Astrocyte of the cerebellum (primary cell): Measurements from ENCODE around the gene TRABD.

Experiments used
- DNase-seq: peaks from one replicate; pipeline ENCODE4 v3.0.0-alpha.2; 2011; ENCODE audit warnings: low read depth
- H3K4me3 ChIP-seq: 2 replicates; pipeline ENCODE4 v1.5.1; 2011; ENCODE audit warnings: mild to moderate bottlenecking, low read depth, low read length, moderate library complexity
- CTCF ChIP-seq: IDR thresholded peaks from 2 replicates; pipeline ENCODE4 v1.5.1; 2012; ENCODE audit warnings: low read length, low read depth, moderate library complexity, mild to moderate bottlenecking; ENCODE audit errors: missing control alignments
- in situ Hi-C: cut with HindIII; loops from 2 replicates; pipeline ENCODE4 v1.10.0; 2017; ENCODE audit warnings: low sequenced_read_pairs

The TRABD gene

GRCh38 chr22:50238755-50239154, 53.0 kb downstream of the TRABD start:
- TF ChIP-seq CTCF = no peak
- in situ Hi-C loops = no loop called here
- no peak for DNase-seq
- no peak overlapping the region for H3K4me3 ChIP-seq

- TF ChIP-seq CTCF = no peak
- in situ Hi-C loops = no loop called here
- peak overlapping the region; percentile 98 for H3K4me3 ChIP-seq
- DNase-seq = no peak
These were observed 56.8 kb downstream of the TRABD start for GRCh38 chr22:50242406-50242949.

- in situ Hi-C loops = no loop called here
- DNase-seq = no peak
- no peak for TF ChIP-seq CTCF
- peak overlapping the region; percentile 98 for H3K4me3 ChIP-seq
These were observed 58.1 kb downstream of the TRABD start for GRCh38 chr22:50243685-50244419.

GRCh38 chr22:50244420-50245213, 58.9 kb downstream of the TRABD start, which contains the start of gene TUBGCP6:
Gene TUBGCP6 (minus strand): TSS chr22:50245023. CDS start chr22:50244459, 564 bp downstream.
- peak; percentile 24 for TF ChIP-seq CTCF
- in situ Hi-C loops = no loop called here
- peak within 1 kb of the TSS; percentile 98 for H3K4me3 ChIP-seq
- peak; percentile 76 for DNase-seq

GRCh38 chr22:50245214-50246072, 59.7 kb downstream of the TRABD start:
- peak overlapping the region; percentile 98 for H3K4me3 ChIP-seq
- in situ Hi-C loops = no loop called here
- TF ChIP-seq CTCF = no peak
- no peak for DNase-seq
